ENCODE results near the gene PDS5B. TPM values are rescaled to one million over a fixed set of nuclear protein-coding genes. Genes with fewer than 3 reads are reported as not detected.
"Not testable (repeated sequence)": the region's sequence is repeated elsewhere in the genome, so short reads cannot be mapped to it uniquely, and the experiment has no call there.

PDS5B gene
- total RNA-seq, 2 donors from 2014 or later, result 38.8 to 43.1 TPM

GRCh38 chr13:32824675-32825074, 238.4 kb downstream of the PDS5B start:
- intact Hi-C loops (cut with DNase I), result no loop called here
- no peak for DNase-seq (ENCODE audit: low spot score)

GRCh38 chr13:32825481-32825880, 239.2 kb downstream of the PDS5B start:
- intact Hi-C loops (cut with DNase I), result no loop called here

GRCh38 chr13:32826372-32826771, 240.1 kb downstream of the PDS5B start:
- intact Hi-C loops (cut with DNase I); DNase-seq (ENCODE audit: low spot score): not testable (repeated sequence)

More at GRCh38 chr13:32825481-32825880, 239.2 kb downstream of the PDS5B start:
- DNase-seq (ENCODE audit: low spot score), result no peak

Other genes starting within 250 kb of the PDS5B start
- gene N4BP2L1, start 158.3 kb upstream of the PDS5B start, total RNA-seq, result 10 to 100 TPM; 10.1 to 10.4 TPM
- 100 to 1,000 TPM; 130 to 137 TPM for gene N4BP2L2, start 47.7 kb upstream of the PDS5B start, total RNA-seq

All from posterior vena cava (tissue), 2 donors.